Colonic mucosa (tissue), 4 donors: ENCODE results near the gene SLC2A8. TPM values are rescaled to one million over a fixed set of nuclear protein-coding genes. Genes with fewer than 3 reads are reported as not detected.

Experiments used
- DNase-seq: peaks from one replicate; pipeline ENCODE4 v3.0.0-alpha.2; 2020
- H3K27ac ChIP-seq: fragments of 200-600 bp; one replicate; pipeline ENCODE4 v1.8.0; 2021
- H3K27me3 ChIP-seq: fragments of 200-600 bp; one replicate; pipeline ENCODE4 v1.8.0; 2021
- H3K36me3 ChIP-seq: fragments of 200-600 bp; one replicate; pipeline ENCODE4 v1.8.0; 2021
- H3K4me1 ChIP-seq: fragments of 200-600 bp; one replicate; pipeline ENCODE4 v1.8.0; 2021; ENCODE audit warnings: mild to moderate bottlenecking
- H3K4me3 ChIP-seq: fragments of 200-600 bp; one replicate; pipeline ENCODE4 v1.8.0; 2021
- H3K9ac ChIP-seq, 2 donors: one replicate each; pipeline ENCODE4 v1.7.0; 2013; ENCODE audit warnings: control low read depth in 2 of 2, low read depth in 2 of 2, low read length in 2 of 2
- H3K9me3 ChIP-seq: fragments of 200-600 bp; one replicate; pipeline ENCODE4 v1.8.0; 2021
- CTCF ChIP-seq: fragments of 200-600 bp; IDR thresholded peaks from one replicate; pipeline ENCODE4 v1.8.0; 2022; ENCODE audit warnings: antibody characterized with exemption, mild to moderate bottlenecking
- intact Hi-C: fragments of 100-400 bp; cut with DNase I; formaldehyde crosslinking; loops from one replicate; pipeline ENCODE4 v1.14.1; 2022
- total RNA-seq, 2 donors: library from RNA; stranded (reverse); fragmentation: NEBNext Ultra II Directional in 1 of 2; extraction: Animal tissue kit (Norgen Biotek cat#: 25700) in 1 of 2; gene quantifications; one replicate each; pipeline ENCODE4 v1.2.1, GENCODE V29; 2021
- donor health status: healthy.
- donor health status: DM: no; HTN: no; CAD: no.
- donor health status: DM: no; HTN: no; CAD: no.

SLC2A8 gene
- 10 to 100 TPM; 20.4 to 33.6 TPM for total RNA-seq

- intact Hi-C loops = loop anchor here (5.0 to 10.0 kb wide), 3 partner anchors 50 to 182 kb away; no protein-coding TSS in a partner anchor
- Histone ChIP-seq H3K4me3 (peak within 1 kb of the TSS; percentile 66), H3K27me3 (no peaks in the 10 kb centered on the region), H3K4me1 (peaks cover 4% of the 10 kb centered on the region), H3K9me3 (no peaks in the 10 kb centered on the region), H3K9ac (peak within 1 kb of the TSS; percentile 56 to 74), H3K36me3 (no peaks in the 10 kb centered on the region), H3K27ac (peak within 1 kb of the TSS; percentile 79)
- peak; percentile 99 for DNase-seq
- TF ChIP-seq CTCF = peak; percentile 11
Measured at GRCh38 chr9:127396808-127397645, at the start of gene SLC2A8. Gene SLC2A8 (plus strand): TSS chr9:127397169. CDS start chr9:127397231, 62 bp downstream.

GRCh38 chr9:127347831-127348776 is 48.9 kb upstream of the SLC2A8 start:
- intact Hi-C loops = no loop called here
- Histone ChIP-seq H3K27ac (no peak overlapping the region), H3K4me1 (no peaks in the 10 kb centered on the region), H3K27me3 (no peaks in the 10 kb centered on the region), H3K36me3 (no peaks in the 10 kb centered on the region), H3K9me3 (no peaks in the 10 kb centered on the region), H3K4me3 (no peak overlapping the region), H3K9ac (no peak overlapping the region)
- no peak for TF ChIP-seq CTCF
- no peak for DNase-seq

GRCh38 chr9:127349483-127350113 is 47.4 kb upstream of the SLC2A8 start:
- no peaks in the 10 kb centered on the region for H3K36me3 ChIP-seq
- H3K4me3 ChIP-seq = no peak overlapping the region
- no peaks in the 10 kb centered on the region for H3K4me1 ChIP-seq
- no peak overlapping the region for H3K9ac ChIP-seq
- no peak overlapping the region for H3K27ac ChIP-seq
- H3K27me3 ChIP-seq = no peaks in the 10 kb centered on the region
- TF ChIP-seq CTCF = no peak
- intact Hi-C loops = no loop called here
- no peaks in the 10 kb centered on the region for H3K9me3 ChIP-seq
- no peak for DNase-seq

GRCh38 chr9:127351182-127352166 is 45.5 kb upstream of the SLC2A8 start:
- no peaks in the 10 kb centered on the region for H3K27me3 ChIP-seq
- no peaks in the 10 kb centered on the region for H3K36me3 ChIP-seq
- no peaks in the 10 kb centered on the region for H3K4me1 ChIP-seq
- no peak for TF ChIP-seq CTCF
- no peak overlapping the region for H3K9ac ChIP-seq
- no peak overlapping the region for H3K27ac ChIP-seq
- H3K9me3 ChIP-seq = no peaks in the 10 kb centered on the region
- H3K4me3 ChIP-seq = no peak overlapping the region
- intact Hi-C loops = no loop called here
- no peak for DNase-seq
